Neural crest cell (in vitro differentiated cells): ENCODE data around the gene CDH13. TPM values are rescaled to one million over a fixed set of nuclear protein-coding genes. Genes with fewer than 3 reads are reported as not detected.

Experiments used
- DNase-seq: peaks from one replicate; pipeline ENCODE4 v3.0.0; 2021; ENCODE audit warnings: low read depth, mixed read lengths, low spot score
- H3K27ac Mint-ChIP-seq: one replicate; pipeline ENCODE4 v1.8.0; 2021; ENCODE audit warnings: mild to moderate bottlenecking, mixed read lengths; ENCODE audit not compliant: unreplicated experiment
- H3K27me3 Mint-ChIP-seq: 2 replicates; pipeline ENCODE4 v1.8.0; 2021; ENCODE audit warnings: low read depth, mild to moderate bottlenecking, mixed read lengths
- H3K36me3 Mint-ChIP-seq: 2 replicates; pipeline ENCODE4 v1.8.0; 2021; ENCODE audit warnings: low read depth, mild to moderate bottlenecking, mixed read lengths
- H3K4me1 Mint-ChIP-seq: 2 replicates; pipeline ENCODE4 v1.8.0; 2021; ENCODE audit warnings: mixed read lengths
- H3K4me3 Mint-ChIP-seq: one replicate; pipeline ENCODE4 v1.8.0; 2021; ENCODE audit warnings: mild to moderate bottlenecking, mixed read lengths
- H3K9me3 Mint-ChIP-seq: 2 replicates; pipeline ENCODE4 v1.8.0; 2021; ENCODE audit warnings: mixed read lengths
- total RNA-seq: library from RNA; stranded (reverse); gene quantifications from 2 replicates; pipeline ENCODE4 v1.2.1, GENCODE V29; 2021
- TF ChIP-seq, protein P1 (sequence below): fragments of 200-600 bp; sonication (generic); conservative IDR thresholded peaks from 2 replicates; pipeline ENCODE4 v1.5.0; 2021; ENCODE audit warnings: antibody characterized with exemption, mild to moderate bottlenecking

The CDH13 gene
- total RNA-seq, 1 donor from 2014 or later: 1.1 TPM

DNA sequence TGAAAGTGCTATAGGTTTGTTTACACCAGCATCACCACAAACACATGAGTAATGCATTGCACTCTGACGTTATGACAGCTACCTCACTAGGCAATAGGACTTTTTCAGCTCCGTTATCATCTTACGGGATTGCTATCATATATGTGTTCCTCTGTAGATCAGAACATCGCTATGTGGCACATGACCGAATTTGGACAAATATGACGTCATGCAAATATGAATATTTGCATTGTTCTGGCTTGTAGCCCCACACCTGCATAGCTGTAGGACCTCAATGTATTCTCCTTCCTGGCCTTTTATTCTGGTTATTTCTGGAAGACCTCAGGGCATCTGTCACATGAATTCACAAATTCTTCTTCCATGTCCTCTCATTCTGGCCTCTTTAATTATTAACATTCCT is 393.2 kb downstream of the CDH13 start:
- H3K36me3 Mint-ChIP-seq: no peaks in the 10 kb centered on the region
- H3K4me3 Mint-ChIP-seq: no peak overlapping the region
- TF ChIP-seq, protein P1, sequence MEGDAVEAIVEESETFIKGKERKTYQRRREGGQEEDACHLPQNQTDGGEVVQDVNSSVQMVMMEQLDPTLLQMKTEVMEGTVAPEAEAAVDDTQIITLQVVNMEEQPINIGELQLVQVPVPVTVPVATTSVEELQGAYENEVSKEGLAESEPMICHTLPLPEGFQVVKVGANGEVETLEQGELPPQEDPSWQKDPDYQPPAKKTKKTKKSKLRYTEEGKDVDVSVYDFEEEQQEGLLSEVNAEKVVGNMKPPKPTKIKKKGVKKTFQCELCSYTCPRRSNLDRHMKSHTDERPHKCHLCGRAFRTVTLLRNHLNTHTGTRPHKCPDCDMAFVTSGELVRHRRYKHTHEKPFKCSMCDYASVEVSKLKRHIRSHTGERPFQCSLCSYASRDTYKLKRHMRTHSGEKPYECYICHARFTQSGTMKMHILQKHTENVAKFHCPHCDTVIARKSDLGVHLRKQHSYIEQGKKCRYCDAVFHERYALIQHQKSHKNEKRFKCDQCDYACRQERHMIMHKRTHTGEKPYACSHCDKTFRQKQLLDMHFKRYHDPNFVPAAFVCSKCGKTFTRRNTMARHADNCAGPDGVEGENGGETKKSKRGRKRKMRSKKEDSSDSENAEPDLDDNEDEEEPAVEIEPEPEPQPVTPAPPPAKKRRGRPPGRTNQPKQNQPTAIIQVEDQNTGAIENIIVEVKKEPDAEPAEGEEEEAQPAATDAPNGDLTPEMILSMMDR: no peak
- H3K27ac Mint-ChIP-seq: no peak overlapping the region
- no peaks in the 10 kb centered on the region for H3K9me3 Mint-ChIP-seq
- no peaks in the 10 kb centered on the region for H3K4me1 Mint-ChIP-seq
- no peaks in the 10 kb centered on the region for H3K27me3 Mint-ChIP-seq
- DNase-seq: no peak

DNA sequence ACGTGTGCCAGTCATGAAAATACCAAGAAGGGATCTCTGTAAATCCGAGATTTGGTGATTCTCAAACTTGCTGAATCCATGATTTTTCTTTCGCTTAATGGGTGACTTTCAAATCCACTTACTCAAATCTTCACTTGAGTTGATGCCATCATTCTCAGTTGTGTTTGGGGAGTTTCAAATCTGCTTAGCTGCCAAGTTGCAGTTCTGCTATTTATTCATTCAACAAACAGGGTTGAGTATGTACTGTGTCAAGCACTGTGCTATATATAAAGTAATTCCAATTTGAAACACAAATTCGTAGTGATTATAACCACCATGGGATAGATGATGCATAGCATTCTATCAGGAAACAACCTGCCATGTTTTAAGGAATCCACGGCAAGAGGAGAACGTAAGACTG is 394.3 kb downstream of the CDH13 start:
- H3K4me1 Mint-ChIP-seq: no peaks in the 10 kb centered on the region
- no peaks in the 10 kb centered on the region for H3K9me3 Mint-ChIP-seq
- TF ChIP-seq, protein P1: no peak

GRCh38 chr16:83021746-83022145 is 395.0 kb downstream of the CDH13 start:
- TF ChIP-seq, protein P1: no peak
- Mint-ChIP-seq H3K4me3 (no peak overlapping the region), H3K27me3 (no peaks in the 10 kb centered on the region), H3K9me3 (no peaks in the 10 kb centered on the region), H3K27ac (no peak overlapping the region), H3K4me1 (no peaks in the 10 kb centered on the region), H3K36me3 (no peaks in the 10 kb centered on the region)
- DNase-seq: no peak

More for the DNA sequence above, 394.3 kb downstream of the CDH13 start:
- no peak overlapping the region for H3K27ac Mint-ChIP-seq
- DNase-seq: no peak
- H3K36me3 Mint-ChIP-seq: no peaks in the 10 kb centered on the region
- no peak overlapping the region for H3K4me3 Mint-ChIP-seq
- H3K27me3 Mint-ChIP-seq: no peaks in the 10 kb centered on the region

DNA sequence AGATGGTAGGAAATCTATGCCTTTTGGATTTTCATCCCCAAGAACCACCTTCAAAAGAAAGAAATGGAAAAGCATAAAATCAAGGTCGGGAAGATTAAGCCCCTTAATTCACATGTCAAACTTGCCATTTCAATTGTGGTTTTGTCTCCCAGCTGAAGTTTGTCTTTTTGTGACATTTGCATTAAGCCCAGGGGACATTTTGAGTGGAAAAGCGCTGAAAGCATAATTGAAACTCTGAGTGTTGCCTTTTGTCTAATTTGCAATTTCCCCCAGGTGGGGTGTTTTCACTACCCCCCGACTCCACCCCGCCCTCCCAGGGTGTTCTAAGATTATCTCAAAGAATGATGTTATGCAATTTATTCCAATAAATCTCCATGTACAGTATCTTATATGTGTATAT is 396.2 kb downstream of the CDH13 start:
- no peaks in the 10 kb centered on the region for H3K4me1 Mint-ChIP-seq
- H3K4me3 Mint-ChIP-seq: no peak overlapping the region
- H3K9me3 Mint-ChIP-seq: no peaks in the 10 kb centered on the region
- no peaks in the 10 kb centered on the region for H3K27me3 Mint-ChIP-seq
- no peaks in the 10 kb centered on the region for H3K36me3 Mint-ChIP-seq
- H3K27ac Mint-ChIP-seq: no peak overlapping the region
- no peak for DNase-seq
- TF ChIP-seq, protein P1: no peak

- no peaks in the 10 kb centered on the region for H3K27me3 Mint-ChIP-seq
- DNase-seq: no peak
- H3K4me1 Mint-ChIP-seq: no peaks in the 10 kb centered on the region
- no peak overlapping the region for H3K4me3 Mint-ChIP-seq
- no peaks in the 10 kb centered on the region for H3K9me3 Mint-ChIP-seq
- TF ChIP-seq, protein P1: no peak
- no peaks in the 10 kb centered on the region for H3K36me3 Mint-ChIP-seq
- H3K27ac Mint-ChIP-seq: no peak overlapping the region
Observed at GRCh38 chr16:83023640-83024039, 396.9 kb downstream of the CDH13 start.

DNA sequence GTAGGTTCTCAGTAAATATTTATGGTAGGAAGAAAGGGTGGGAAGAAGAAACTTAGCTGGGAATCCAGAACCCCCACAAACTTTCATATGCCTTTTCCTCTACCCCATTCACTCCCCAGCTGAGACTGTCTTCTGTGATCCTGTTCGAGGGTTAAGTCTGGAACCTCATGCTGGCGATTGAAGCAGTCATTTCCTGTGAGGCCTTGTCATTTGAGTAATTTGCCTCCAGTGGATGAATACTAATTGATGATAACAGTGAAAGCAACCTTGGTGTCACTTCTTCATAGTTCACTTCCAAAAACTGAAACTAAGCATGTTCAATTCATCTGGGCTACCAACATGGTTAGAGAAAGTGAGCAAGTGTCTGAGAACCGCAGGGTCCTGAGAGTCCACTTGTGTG is 401.2 kb downstream of the CDH13 start:
- Mint-ChIP-seq H3K27me3 (no peaks in the 10 kb centered on the region), H3K36me3 (no peaks in the 10 kb centered on the region), H3K9me3 (no peaks in the 10 kb centered on the region), H3K4me1 (no peaks in the 10 kb centered on the region), H3K4me3 (no peak overlapping the region), H3K27ac (no peak overlapping the region)
- TF ChIP-seq, protein P1: no peak
- no peak for DNase-seq
